Activated B cell treated with CpG ODN at 0.5 μM for 24 hours (primary cell): Measurements from ENCODE around the gene DERL2. TPM values are rescaled to one million over a fixed set of nuclear protein-coding genes. Genes with fewer than 3 reads are reported as not detected.
A peak's percentile ranks its signal among the peaks of the same experiment; 100 is the strongest.

Experiments
- ATAC-seq: fragments of 200-7000 bp; cut with Tn5 transposase; one replicate; pipeline ENCODE4 v1.10.0; 2021; ENCODE audit warnings: low read depth, mild to moderate bottlenecking, moderate library complexity
- CTCF ChIA-PET: fragments of 350-600 bp; sonication (Branson Sonifier 250); formaldehyde crosslinking; loops from one replicate; lab custom pipeline; 2021; ENCODE audit warnings: antibody characterized with exemption; lab: Charles Lee
- POLR2A ChIA-PET: fragments of 350-600 bp; sonication (Branson Sonifier 250); formaldehyde crosslinking; loops from one replicate; lab custom pipeline; 2021; ENCODE audit warnings: antibody characterized with exemption; lab: Charles Lee
- DNase-seq: peaks from one replicate; pipeline ENCODE4 v3.0.0; 2022
- H3K27ac Mint-ChIP-seq: one replicate; pipeline ENCODE4 v1.8.0; 2020; ENCODE audit warnings: mixed read lengths
- H3K27me3 Mint-ChIP-seq: one replicate; pipeline ENCODE4 v1.8.0; 2021; ENCODE audit warnings: mixed read lengths
- H3K36me3 Mint-ChIP-seq: one replicate; pipeline ENCODE4 v1.8.0; 2021; ENCODE audit warnings: low read depth, mixed read lengths
- H3K4me1 Mint-ChIP-seq: one replicate; pipeline ENCODE4 v1.8.0; 2021; ENCODE audit warnings: mixed read lengths
- H3K4me3 Mint-ChIP-seq: one replicate; pipeline ENCODE4 v1.8.0; 2020; ENCODE audit warnings: mild to moderate bottlenecking, mixed read lengths
- H3K9me3 Mint-ChIP-seq: one replicate; pipeline ENCODE4 v1.8.0; 2020; ENCODE audit warnings: mixed read lengths
- intact Hi-C: fragments of 100-400 bp; cut with micrococcal nuclease; formaldehyde crosslinking; loops from one replicate; pipeline ENCODE4 v1.15.1; 2024
- total RNA-seq: library from RNA; stranded (reverse); gene quantifications from 2 replicates; pipeline ENCODE4 v1.2.3, GENCODE V29; 2022
- TF ChIP-seq, protein P1 (sequence below): fragments of 200-600 bp; IDR thresholded peaks from one replicate; pipeline ENCODE4 v1.8.0; 2022; ENCODE audit warnings: antibody characterized with exemption, mild to moderate bottlenecking

DERL2 gene
- total RNA-seq, 1 donor from 2014 or later: 76.8 TPM

DNA sequence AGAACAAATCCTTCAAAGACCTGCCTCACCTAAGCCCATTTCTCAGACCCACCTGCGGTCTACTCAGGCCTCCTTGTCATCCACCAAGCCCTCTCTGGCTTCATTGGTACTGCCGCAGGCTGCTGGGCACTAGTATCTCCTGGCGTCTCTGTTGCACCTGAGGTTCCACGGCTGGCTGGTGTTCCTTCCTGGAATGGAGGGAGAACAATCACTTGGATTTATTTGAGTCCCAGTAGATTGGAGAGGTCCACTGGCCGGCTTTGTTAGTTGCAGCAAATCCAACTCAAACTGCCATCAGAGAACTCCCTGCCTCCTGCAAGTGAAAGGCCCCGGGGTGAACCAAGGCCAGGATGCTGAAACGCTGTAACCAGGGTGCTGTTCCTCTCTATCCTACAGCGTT is 15.7 kb upstream of the DERL2 start:
- Mint-ChIP-seq H3K36me3 (peaks cover 13% of the 10 kb centered on the region), H3K4me3 (peak overlapping the region; percentile 62), H3K27me3 (peaks cover 2% of the 10 kb centered on the region), H3K9me3 (no peaks in the 10 kb centered on the region), H3K27ac (no peak overlapping the region), H3K4me1 (peaks cover 20% of the 10 kb centered on the region)
- ChIA-PET CTCF (no interaction called here), POLR2A (interaction anchor here (2.7 kb wide), 1 partner anchor 15 kb away, joined by 15 read pairs; the partner anchor contains the start of genes DERL2 and MIS12)
- no peak for DNase-seq
- TF ChIP-seq, protein P1, sequence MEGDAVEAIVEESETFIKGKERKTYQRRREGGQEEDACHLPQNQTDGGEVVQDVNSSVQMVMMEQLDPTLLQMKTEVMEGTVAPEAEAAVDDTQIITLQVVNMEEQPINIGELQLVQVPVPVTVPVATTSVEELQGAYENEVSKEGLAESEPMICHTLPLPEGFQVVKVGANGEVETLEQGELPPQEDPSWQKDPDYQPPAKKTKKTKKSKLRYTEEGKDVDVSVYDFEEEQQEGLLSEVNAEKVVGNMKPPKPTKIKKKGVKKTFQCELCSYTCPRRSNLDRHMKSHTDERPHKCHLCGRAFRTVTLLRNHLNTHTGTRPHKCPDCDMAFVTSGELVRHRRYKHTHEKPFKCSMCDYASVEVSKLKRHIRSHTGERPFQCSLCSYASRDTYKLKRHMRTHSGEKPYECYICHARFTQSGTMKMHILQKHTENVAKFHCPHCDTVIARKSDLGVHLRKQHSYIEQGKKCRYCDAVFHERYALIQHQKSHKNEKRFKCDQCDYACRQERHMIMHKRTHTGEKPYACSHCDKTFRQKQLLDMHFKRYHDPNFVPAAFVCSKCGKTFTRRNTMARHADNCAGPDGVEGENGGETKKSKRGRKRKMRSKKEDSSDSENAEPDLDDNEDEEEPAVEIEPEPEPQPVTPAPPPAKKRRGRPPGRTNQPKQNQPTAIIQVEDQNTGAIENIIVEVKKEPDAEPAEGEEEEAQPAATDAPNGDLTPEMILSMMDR: no peak
- intact Hi-C loops: loop anchor here (1.0 kb wide), 1 partner anchor 15 kb away; the partner anchor contains the start of genes DERL2 and MIS12
- ATAC-seq: no peak

DNA sequence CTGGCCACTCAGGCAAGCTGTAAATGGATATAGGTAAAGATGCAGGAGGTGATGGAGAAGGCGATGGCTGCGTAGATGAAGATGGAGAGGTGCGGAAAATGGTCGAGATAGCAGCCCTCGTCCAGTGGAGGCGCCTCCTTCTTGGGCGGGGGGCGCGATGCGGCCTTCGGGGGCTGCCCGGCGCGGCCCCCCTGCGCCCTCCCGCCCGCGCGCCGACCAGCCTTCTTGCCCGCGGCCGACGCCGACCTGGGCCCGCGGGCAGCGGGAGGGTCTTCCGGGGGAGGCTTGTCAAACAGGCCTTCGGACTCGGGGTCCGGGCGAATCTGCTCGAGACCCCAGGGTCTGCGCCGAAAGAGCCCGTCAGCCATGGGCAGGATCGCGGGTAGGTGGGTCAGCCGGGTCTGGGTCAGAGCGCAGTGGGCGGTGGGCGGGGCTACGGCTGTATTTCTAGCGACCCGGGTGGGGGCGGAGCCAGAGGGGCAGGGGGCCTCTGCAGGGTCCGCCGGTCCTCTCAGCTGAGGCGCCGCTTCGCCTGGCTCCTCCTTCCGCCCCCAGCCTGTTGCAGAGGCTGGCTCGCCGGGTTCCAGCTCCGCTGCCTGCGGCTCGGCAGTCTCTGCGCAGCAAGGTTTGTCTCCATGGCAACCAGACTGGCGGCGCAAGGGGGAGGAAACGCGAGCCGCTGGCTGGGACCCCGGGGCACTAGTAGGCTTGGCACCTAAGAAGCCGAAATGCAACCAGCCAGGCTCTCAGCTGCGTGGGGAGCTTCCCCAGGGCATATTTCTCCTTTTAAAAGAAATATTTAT is 14.8 kb upstream of the DERL2 start:
- TF ChIP-seq, protein P1: no peak
- H3K4me1 Mint-ChIP-seq: peaks cover 20% of the 10 kb centered on the region
- H3K27me3 Mint-ChIP-seq: peaks cover 2% of the 10 kb centered on the region
- ChIA-PET POLR2A (interaction anchor here (2.7 kb wide), 1 partner anchor 14 kb away, joined by 15 read pairs; the partner anchor contains the start of genes DERL2 and MIS12), CTCF (no interaction called here)
- DNase-seq (peak; percentile 63), ATAC-seq (peak; percentile 90)
- H3K36me3 Mint-ChIP-seq: peaks cover 9% of the 10 kb centered on the region
- peak overlapping the region; percentile 90 for H3K4me3 Mint-ChIP-seq
- no peaks in the 10 kb centered on the region for H3K9me3 Mint-ChIP-seq
- peak overlapping the region; percentile 27 for H3K27ac Mint-ChIP-seq
- intact Hi-C loops: loop anchor here (1.0 kb wide), 1 partner anchor 14 kb away; the partner anchor contains the start of genes DERL2 and MIS12

DNA sequence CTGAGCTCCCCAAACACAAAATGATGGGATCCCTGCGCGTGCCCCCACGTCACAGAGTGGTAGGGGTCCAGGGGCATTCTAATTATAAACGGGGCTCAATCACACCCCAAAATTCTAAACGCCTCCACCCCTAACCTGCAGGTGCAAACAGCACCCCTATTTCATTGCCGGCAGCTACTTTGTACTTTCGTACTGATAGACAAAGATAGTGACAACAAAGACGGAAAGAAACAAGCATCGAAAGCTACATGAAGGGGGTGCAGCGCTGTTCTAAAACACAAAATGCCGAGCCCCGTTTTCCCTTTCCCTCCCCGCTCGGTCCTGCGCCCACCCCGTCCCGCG is 14.2 kb upstream of the DERL2 start:
- ChIA-PET POLR2A (interaction anchor here (2.7 kb wide), 1 partner anchor 14 kb away, joined by 15 read pairs; the partner anchor contains the start of genes DERL2 and MIS12), CTCF (no interaction called here)
- TF ChIP-seq, protein P1: no peak
- no peak overlapping the region for H3K27ac Mint-ChIP-seq
- no peak for DNase-seq
- peaks cover 2% of the 10 kb centered on the region for H3K27me3 Mint-ChIP-seq
- H3K9me3 Mint-ChIP-seq: no peaks in the 10 kb centered on the region
- H3K36me3 Mint-ChIP-seq: peaks cover 8% of the 10 kb centered on the region
- intact Hi-C loops: no loop called here
- H3K4me3 Mint-ChIP-seq: peak overlapping the region; percentile 90
- ATAC-seq: no peak
- peaks cover 20% of the 10 kb centered on the region for H3K4me1 Mint-ChIP-seq

DNA sequence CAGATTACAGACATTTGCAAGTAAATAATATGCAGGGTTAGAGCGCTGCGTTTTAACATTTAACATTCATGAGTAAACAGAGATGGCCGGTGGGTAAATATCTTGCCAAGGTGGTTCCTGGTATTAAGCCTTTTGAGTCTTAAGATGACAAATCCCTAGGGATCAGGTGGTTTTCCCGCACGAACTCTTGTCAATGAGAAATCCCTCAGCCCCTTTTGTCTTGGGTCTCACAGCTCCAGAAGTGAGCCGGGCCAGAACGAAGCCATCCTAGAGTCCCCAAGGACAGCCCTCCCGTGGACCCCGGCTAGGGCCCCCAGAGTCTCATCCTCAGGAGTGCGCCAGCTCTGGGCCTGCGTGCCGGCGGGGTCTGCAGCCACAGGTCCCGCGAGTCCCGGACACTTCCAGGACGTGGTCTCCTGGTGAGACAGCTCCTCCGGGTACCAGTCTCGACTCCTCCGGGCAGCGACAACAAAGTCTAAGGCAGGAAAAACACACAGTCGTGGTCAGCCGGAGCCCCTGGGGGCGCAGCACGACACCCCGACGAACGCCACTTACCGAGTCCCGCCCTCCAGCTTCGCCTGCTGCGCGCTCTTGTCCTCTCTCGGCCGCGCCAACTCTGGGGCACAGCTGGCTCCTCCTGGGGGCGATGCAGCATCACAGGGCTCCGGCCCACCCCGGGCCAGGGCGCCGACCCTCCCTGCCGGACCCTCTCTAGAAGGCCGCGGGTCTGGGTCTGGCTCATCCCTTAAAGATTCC is 13.7 kb upstream of the DERL2 start:
- TF ChIP-seq, protein P1: no peak
- Mint-ChIP-seq H3K4me3 (peak overlapping the region; percentile 90), H3K4me1 (peaks cover 20% of the 10 kb centered on the region), H3K27me3 (peaks cover 2% of the 10 kb centered on the region), H3K36me3 (peaks cover 8% of the 10 kb centered on the region), H3K9me3 (no peaks in the 10 kb centered on the region), H3K27ac (no peak overlapping the region)
- DNase-seq (no peak), ATAC-seq (no peak)
- ChIA-PET CTCF (no interaction called here), POLR2A (interaction anchor here (2.7 kb wide), 1 partner anchor 13 kb away, joined by 15 read pairs; the partner anchor contains the start of genes DERL2 and MIS12)
- intact Hi-C loops: no loop called here
